ENCODE measurements around the gene GAGE10. TPM values are rescaled to one million over a fixed set of nuclear protein-coding genes. Genes with fewer than 3 reads are reported as not detected.
A peak's percentile ranks its signal among the peaks of the same experiment; 100 is the strongest.

GAGE10 gene
- total and polyA plus RNA-seq, 11 donors: not detected

GRCh38 chrX:49278081-49278480 lies 25.4 kb upstream of the GAGE10 start:
- Histone ChIP-seq H3K27me3 (peaks cover 0 to 20% (median 0%) of the 10 kb centered on the region in 9 donors), H3K36me3 (no peaks in the 10 kb centered on the region), H3K4me1 (peaks cover 0 to 15% (median 2%) of the 10 kb centered on the region in 12 donors), H3K4me3 (no peak overlapping the region), H3K9me3 (no peaks in the 10 kb centered on the region), H3K27ac (no peak overlapping the region)
- ATAC-seq (no peak), DNase-seq (no peak)
- no peak for TF ChIP-seq CTCF (IDR thresholded peaks at IDR 0.05)
- no peak for TF ChIP-seq POLR2A (IDR thresholded peaks at IDR 0.05)
- intact Hi-C loops (cut with DNase I): loop anchor here in 1 of 10 donors (10.0 kb wide), 1 partner anchor 83 kb away; no protein-coding TSS in a partner anchor
- 88 to 96% (median 94%) methylated on average over 3 of the region's 3 CpGs for WGBS, 4 donors

GRCh38 chrX:49282647-49283011 lies 20.8 kb upstream of the GAGE10 start:
- WGBS, 4 donors: 22 to 43% (median 34%) methylated on average over 11 of the region's 11 CpGs
- H3K9me3 ChIP-seq: no peaks in the 10 kb centered on the region
- peaks cover 0 to 6% (median 0%) of the 10 kb centered on the region in 9 donors for H3K36me3 ChIP-seq
- intact Hi-C loops (cut with DNase I): loop anchor here in 1 of 10 donors (10.0 kb wide), 1 partner anchor 472 kb away; no protein-coding TSS in a partner anchor
- ATAC-seq (peak; percentile 42 to 79 (median 69)), DNase-seq (no peak)
- TF ChIP-seq POLR2A (IDR thresholded peaks at IDR 0.05) (no peak), CTCF (IDR thresholded peaks at IDR 0.05) (peak in 7 of 12 donors; percentile 11 to 40 (median 28))
- H3K27ac ChIP-seq: no peak overlapping the region
- H3K27me3 ChIP-seq: peaks cover 0 to 6% (median 0%) of the 10 kb centered on the region in 9 donors
- H3K4me1 ChIP-seq: peaks cover 0 to 7% (median 0%) of the 10 kb centered on the region in 12 donors
- no peak overlapping the region for H3K4me3 ChIP-seq

GRCh38 chrX:49284212-49284611 lies 19.2 kb upstream of the GAGE10 start:
- ATAC-seq (no peak), DNase-seq (no peak)
- Histone ChIP-seq H3K36me3 (peaks cover 0 to 6% (median 0%) of the 10 kb centered on the region in 9 donors), H3K4me3 (no peak overlapping the region), H3K9me3 (no peaks in the 10 kb centered on the region), H3K27me3 (peaks cover 0 to 6% (median 0%) of the 10 kb centered on the region in 9 donors), H3K4me1 (peaks cover 0 to 7% (median 0%) of the 10 kb centered on the region in 12 donors), H3K27ac (no peak overlapping the region)
- TF ChIP-seq POLR2A (IDR thresholded peaks at IDR 0.05) (no peak), CTCF (IDR thresholded peaks at IDR 0.05) (no peak)
- 72 to 97% (median 86%) methylated on average over 3 of the region's 3 CpGs for WGBS, 4 donors
- intact Hi-C loops (cut with DNase I): loop anchor here in 1 of 10 donors (10.0 kb wide), 1 partner anchor 471 kb away; no protein-coding TSS in a partner anchor

GRCh38 chrX:49286136-49286535 lies 17.3 kb upstream of the GAGE10 start:
- 85 to 97% (median 94%) methylated on average over 15 to 18 of the region's 18 CpGs for WGBS, 4 donors
- peaks cover 0 to 6% (median 0%) of the 10 kb centered on the region in 9 donors for H3K36me3 ChIP-seq
- ATAC-seq: peak in 1 of 4 donors; percentile 25
- no peak for DNase-seq
- H3K27ac ChIP-seq: no peak overlapping the region
- peaks cover 0 to 7% (median 0%) of the 10 kb centered on the region in 12 donors for H3K4me1 ChIP-seq
- no peak overlapping the region for H3K4me3 ChIP-seq
- peaks cover 0 to 6% (median 0%) of the 10 kb centered on the region in 9 donors for H3K27me3 ChIP-seq
- TF ChIP-seq CTCF (IDR thresholded peaks at IDR 0.05): no peak
- no peak for TF ChIP-seq POLR2A (IDR thresholded peaks at IDR 0.05)
- intact Hi-C loops (cut with DNase I): loop anchor here in 2 of 10 donors (5.0 to 10.0 kb wide), 2 partner anchors 466 to 469 kb away; no protein-coding TSS in a partner anchor
- H3K9me3 ChIP-seq: no peaks in the 10 kb centered on the region

Measured in heart left ventricle (tissue), 16 donors.